ENCODE measurements around the gene ARHGEF26.

DNA sequence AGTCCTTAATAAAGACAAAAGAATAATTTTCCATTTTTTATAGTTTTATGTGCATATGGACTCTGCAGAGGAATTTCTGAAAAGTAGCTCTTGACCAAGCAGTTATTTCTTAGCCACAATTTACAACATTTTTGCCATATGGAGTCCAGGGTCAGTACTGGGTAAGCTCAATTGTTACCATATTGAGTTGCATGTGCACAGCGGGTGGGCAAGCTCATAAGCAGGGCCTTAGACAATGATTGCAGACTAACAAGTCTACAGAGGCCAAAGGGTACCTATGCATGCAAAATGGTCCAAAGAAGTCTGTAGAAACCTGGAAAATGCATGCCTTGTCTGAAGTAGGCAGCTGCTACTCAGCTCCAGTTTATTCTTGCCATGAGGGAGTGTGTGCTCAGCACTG lies 19.0 kb upstream of the ARHGEF26 start:
- TF ChIP-seq ARNTL (CRISPR knock-in tag; IDR thresholded peaks at IDR 0.05; ENCODE audit: borderline replicate concordance, low read depth) = no peak
- TF ChIP-seq PPARA (CRISPR knock-in tag; IDR thresholded peaks at IDR 0.05; ENCODE audit: borderline replicate concordance) = no peak
- TF ChIP-seq, protein P1, sequence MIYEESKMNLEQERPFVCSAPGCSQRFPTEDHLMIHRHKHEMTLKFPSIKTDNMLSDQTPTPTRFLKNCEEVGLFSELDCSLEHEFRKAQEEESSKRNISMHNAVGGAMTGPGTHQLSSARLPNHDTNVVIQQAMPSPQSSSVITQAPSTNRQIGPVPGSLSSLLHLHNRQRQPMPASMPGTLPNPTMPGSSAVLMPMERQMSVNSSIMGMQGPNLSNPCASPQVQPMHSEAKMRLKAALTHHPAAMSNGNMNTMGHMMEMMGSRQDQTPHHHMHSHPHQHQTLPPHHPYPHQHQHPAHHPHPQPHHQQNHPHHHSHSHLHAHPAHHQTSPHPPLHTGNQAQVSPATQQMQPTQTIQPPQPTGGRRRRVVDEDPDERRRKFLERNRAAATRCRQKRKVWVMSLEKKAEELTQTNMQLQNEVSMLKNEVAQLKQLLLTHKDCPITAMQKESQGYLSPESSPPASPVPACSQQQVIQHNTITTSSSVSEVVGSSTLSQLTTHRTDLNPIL (CRISPR knock-in tag; IDR thresholded peaks at IDR 0.05; ENCODE audit: low read depth) = no peak
- TF ChIP-seq, protein P2, sequence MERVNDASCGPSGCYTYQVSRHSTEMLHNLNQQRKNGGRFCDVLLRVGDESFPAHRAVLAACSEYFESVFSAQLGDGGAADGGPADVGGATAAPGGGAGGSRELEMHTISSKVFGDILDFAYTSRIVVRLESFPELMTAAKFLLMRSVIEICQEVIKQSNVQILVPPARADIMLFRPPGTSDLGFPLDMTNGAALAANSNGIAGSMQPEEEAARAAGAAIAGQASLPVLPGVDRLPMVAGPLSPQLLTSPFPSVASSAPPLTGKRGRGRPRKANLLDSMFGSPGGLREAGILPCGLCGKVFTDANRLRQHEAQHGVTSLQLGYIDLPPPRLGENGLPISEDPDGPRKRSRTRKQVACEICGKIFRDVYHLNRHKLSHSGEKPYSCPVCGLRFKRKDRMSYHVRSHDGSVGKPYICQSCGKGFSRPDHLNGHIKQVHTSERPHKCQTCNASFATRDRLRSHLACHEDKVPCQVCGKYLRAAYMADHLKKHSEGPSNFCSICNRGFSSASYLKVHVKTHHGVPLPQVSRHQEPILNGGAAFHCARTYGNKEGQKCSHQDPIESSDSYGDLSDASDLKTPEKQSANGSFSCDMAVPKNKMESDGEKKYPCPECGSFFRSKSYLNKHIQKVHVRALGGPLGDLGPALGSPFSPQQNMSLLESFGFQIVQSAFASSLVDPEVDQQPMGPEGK (CRISPR knock-in tag; IDR thresholded peaks at IDR 0.05; ENCODE audit: borderline replicate concordance) = no peak
- no peak for TF ChIP-seq TOX (CRISPR knock-in tag; IDR thresholded peaks at IDR 0.05; ENCODE audit: borderline replicate concordance)
